Trophoblast cell (in vitro differentiated cells and primary cell): Measurements from ENCODE around the gene LAMA2.

ENCODE experiments used
- DNase-seq, 2 donors: peaks; one replicate each; pipeline ENCODE4 v3.0.0-alpha.2; 2016
- H2AFZ ChIP-seq: 2 replicates; pipeline ENCODE4 v1.6.1; 2013; ENCODE audit warnings: low read length, moderate library complexity, mild to moderate bottlenecking; ENCODE audit not compliant: insufficient read depth, poor library complexity
- H2AK5ac ChIP-seq: 2 replicates; pipeline ENCODE4 v1.6.1; 2013; ENCODE audit warnings: mild to moderate bottlenecking, low read length
- H2BK120ac ChIP-seq: 2 replicates; pipeline ENCODE4 v1.6.1; 2013; ENCODE audit warnings: low read length, mild to moderate bottlenecking, moderate library complexity; ENCODE audit not compliant: insufficient read depth, poor library complexity
- H2BK12ac ChIP-seq: 2 replicates; pipeline ENCODE4 v1.6.1; 2013; ENCODE audit warnings: mild to moderate bottlenecking, low read length, moderate library complexity
- H2BK5ac ChIP-seq: 2 replicates; pipeline ENCODE4 v1.6.1; 2013; ENCODE audit warnings: low read length, low read depth, moderate library complexity, mild to moderate bottlenecking; ENCODE audit not compliant: poor library complexity
- H3K14ac ChIP-seq: 2 replicates; pipeline ENCODE4 v1.6.1; 2013; ENCODE audit warnings: mild to moderate bottlenecking, low read length
- H3K18ac ChIP-seq: 2 replicates; pipeline ENCODE4 v1.6.1; 2013; ENCODE audit warnings: mild to moderate bottlenecking, low read length
- H3K23ac ChIP-seq: 2 replicates; pipeline ENCODE4 v1.6.1; 2013; ENCODE audit warnings: low read length
- H3K27ac ChIP-seq: 2 replicates; pipeline ENCODE4 v1.5.1; 2013; ENCODE audit warnings: low read depth, mild to moderate bottlenecking, inconsistent platforms, low read length, moderate library complexity
- H3K27me3 ChIP-seq: 2 replicates; pipeline ENCODE4 v1.6.1; 2013; ENCODE audit warnings: inconsistent platforms, mild to moderate bottlenecking, low read length, moderate library complexity; ENCODE audit not compliant: insufficient read depth
- H3K36me3 ChIP-seq, 2 experiments: 1 replicate in 1 of 2; 2 replicates in 1 of 2; pipeline ENCODE4 v1.6.1; 2013; ENCODE audit warnings: low read length in 2 of 2, mild to moderate bottlenecking in 2 of 2, moderate library complexity in 1 of 2; ENCODE audit not compliant: insufficient read depth in 2 of 2, control insufficient read depth in 1 of 2
- H3K4ac ChIP-seq: 2 replicates; pipeline ENCODE4 v1.6.1; 2013; ENCODE audit warnings: low read depth, mild to moderate bottlenecking, low read length, moderate library complexity
- H3K4me1 ChIP-seq, 2 experiments: 1 replicate in 1 of 2; 2 replicates in 1 of 2; pipeline ENCODE4 v1.6.1; 2013; ENCODE audit warnings: low read length in 2 of 2, mild to moderate bottlenecking in 2 of 2, moderate library complexity in 1 of 2; ENCODE audit not compliant: insufficient read depth in 2 of 2, control insufficient read depth in 1 of 2
- H3K4me2 ChIP-seq: 2 replicates; pipeline ENCODE4 v1.6.1; 2013; ENCODE audit warnings: inconsistent platforms, mild to moderate bottlenecking, low read length, moderate library complexity
- H3K4me3 ChIP-seq: 2 replicates; pipeline ENCODE4 v1.5.1; 2013; ENCODE audit warnings: mild to moderate bottlenecking, low read depth, low read length, inconsistent platforms
- H3K79me1 ChIP-seq: one replicate; pipeline ENCODE4 v1.6.1; 2013; ENCODE audit warnings: low read length
- H3K79me2 ChIP-seq: 2 replicates; pipeline ENCODE4 v1.6.1; 2013; ENCODE audit warnings: low read length, mild to moderate bottlenecking; ENCODE audit not compliant: control insufficient read depth, insufficient read depth, poor library complexity
- H3K9ac ChIP-seq: 2 replicates; pipeline ENCODE4 v1.6.1; 2013; ENCODE audit warnings: mild to moderate bottlenecking, low read length
- H3K9me3 ChIP-seq: 2 replicates; pipeline ENCODE4 v1.6.1; 2013; ENCODE audit warnings: low read depth, mild to moderate bottlenecking, control low read depth, inconsistent platforms, low read length; ENCODE audit not compliant: insufficient read depth
- H4K12ac ChIP-seq: 2 replicates; pipeline ENCODE4 v1.6.1; 2013; ENCODE audit warnings: low read depth, mild to moderate bottlenecking, low read length, moderate library complexity
- H4K8ac ChIP-seq: 2 replicates; pipeline ENCODE4 v1.6.1; 2013; ENCODE audit warnings: low read depth, mild to moderate bottlenecking, low read length, moderate library complexity
- H4K91ac ChIP-seq: one replicate; pipeline ENCODE4 v1.6.1; 2013; ENCODE audit warnings: low read depth, mild to moderate bottlenecking, low read length, moderate library complexity
- WGBS: extraction: QIAGEN DNeasy Blood & Tissue Kit; methylation state at CpG from one replicate; pipeline ENCODE4 v1.1.7; 2013; ENCODE audit warnings: missing lambda C conversion rate; ENCODE audit not compliant: insufficient read length, insufficient coverage; ENCODE audit errors: extremely low coverage; 5-methylcytosine and 5-hydroxymethylcytosine counted together

Gene LAMA2

GRCh38 chr6:128952902-128953301 is 70.0 kb downstream of the LAMA2 start:
- H3K36me3 ChIP-seq = no peaks in the 10 kb centered on the region
- WGBS = no CpG with 5 or more reads among the region's 3 CpGs
- no peaks in the 10 kb centered on the region for H3K9me3 ChIP-seq

GRCh38 chr6:128954308-128955043 is 71.5 kb downstream of the LAMA2 start:
- Histone ChIP-seq H2BK12ac (no peak overlapping the region), H3K36me3 (no peaks in the 10 kb centered on the region), H3K27ac (no peak overlapping the region), H2AK5ac (no peak overlapping the region), H3K4me3 (no peak overlapping the region), H3K79me1 (no peaks in the 10 kb centered on the region), H3K14ac (no peak overlapping the region), H2AFZ (no peak overlapping the region), H3K18ac (no peak overlapping the region), H4K8ac (no peak overlapping the region), H2BK5ac (no peak overlapping the region), H3K4me2 (no peak overlapping the region), H3K79me2 (no peaks in the 10 kb centered on the region), H3K9me3 (no peaks in the 10 kb centered on the region), H3K23ac (no peak overlapping the region), H4K12ac (no peak overlapping the region), H3K4me1 (no peaks in the 10 kb centered on the region), H3K4ac (no peak overlapping the region), H2BK120ac (no peak overlapping the region), H4K91ac (no peak overlapping the region), H3K27me3 (no peaks in the 10 kb centered on the region), H3K9ac (no peak overlapping the region)
- DNase-seq = no peak
- WGBS = no CpG with 5 or more reads among the region's 1 CpG

More at GRCh38 chr6:128952902-128953301, 70.0 kb downstream of the LAMA2 start:
- Histone ChIP-seq H3K4ac (no peak overlapping the region), H2AK5ac (no peak overlapping the region), H4K12ac (no peak overlapping the region), H3K27me3 (no peaks in the 10 kb centered on the region), H2BK120ac (no peak overlapping the region), H4K8ac (no peak overlapping the region), H3K4me2 (no peak overlapping the region), H3K9ac (no peak overlapping the region), H2BK12ac (no peak overlapping the region), H3K14ac (no peak overlapping the region), H3K23ac (no peak overlapping the region), H2BK5ac (no peak overlapping the region), H3K27ac (no peak overlapping the region), H3K18ac (no peak overlapping the region), H3K4me3 (no peak overlapping the region), H3K79me2 (no peaks in the 10 kb centered on the region), H4K91ac (no peak overlapping the region), H3K79me1 (no peaks in the 10 kb centered on the region), H2AFZ (no peak overlapping the region), H3K4me1 (no peaks in the 10 kb centered on the region)
- DNase-seq = no peak

GRCh38 chr6:128963561-128963960 is 80.6 kb downstream of the LAMA2 start:
- Histone ChIP-seq H3K79me2 (no peaks in the 10 kb centered on the region), H3K18ac (no peak overlapping the region), H2AK5ac (no peak overlapping the region), H4K91ac (no peak overlapping the region), H3K4ac (no peak overlapping the region), H2AFZ (no peak overlapping the region), H4K8ac (no peak overlapping the region), H3K23ac (no peak overlapping the region), H4K12ac (no peak overlapping the region), H3K9me3 (no peaks in the 10 kb centered on the region), H3K4me1 (no peaks in the 10 kb centered on the region), H3K4me2 (no peak overlapping the region), H3K27me3 (no peaks in the 10 kb centered on the region), H2BK5ac (no peak overlapping the region), H3K4me3 (no peak overlapping the region), H3K36me3 (no peaks in the 10 kb centered on the region), H2BK120ac (no peak overlapping the region), H3K9ac (no peak overlapping the region), H3K27ac (no peak overlapping the region), H3K79me1 (no peaks in the 10 kb centered on the region), H2BK12ac (no peak overlapping the region), H3K14ac (no peak overlapping the region)
- WGBS = no CpG with 5 or more reads among the region's 2 CpGs
- peak in 1 of 2 donors; percentile 1 for DNase-seq

- no peak overlapping the region for H2AFZ ChIP-seq
- no peak overlapping the region for H3K27ac ChIP-seq
- H2BK5ac ChIP-seq = no peak overlapping the region
- H3K23ac ChIP-seq = no peak overlapping the region
- H2AK5ac ChIP-seq = no peak overlapping the region
- no peak overlapping the region for H4K91ac ChIP-seq
- H3K9ac ChIP-seq = no peak overlapping the region
- H3K18ac ChIP-seq = no peak overlapping the region
- no peaks in the 10 kb centered on the region for H3K36me3 ChIP-seq
- H4K8ac ChIP-seq = no peak overlapping the region
- H3K79me2 ChIP-seq = no peaks in the 10 kb centered on the region
- no peak overlapping the region for H4K12ac ChIP-seq
- H3K4ac ChIP-seq = no peak overlapping the region
- no peaks in the 10 kb centered on the region for H3K27me3 ChIP-seq
- no peak for DNase-seq
- no peak overlapping the region for H2BK120ac ChIP-seq
- no peaks in the 10 kb centered on the region for H3K4me1 ChIP-seq
- no peak overlapping the region for H2BK12ac ChIP-seq
- H3K9me3 ChIP-seq = no peaks in the 10 kb centered on the region
- H3K4me2 ChIP-seq = no peak overlapping the region
- no peak overlapping the region for H3K14ac ChIP-seq
- H3K4me3 ChIP-seq = no peak overlapping the region
- WGBS = no CpG with 5 or more reads among the region's 1 CpG
- H3K79me1 ChIP-seq = no peaks in the 10 kb centered on the region
These were observed 81.4 kb downstream of the LAMA2 start for GRCh38 chr6:128964233-128964755.
